ENCODE data around the gene CTNND2.

DNA sequence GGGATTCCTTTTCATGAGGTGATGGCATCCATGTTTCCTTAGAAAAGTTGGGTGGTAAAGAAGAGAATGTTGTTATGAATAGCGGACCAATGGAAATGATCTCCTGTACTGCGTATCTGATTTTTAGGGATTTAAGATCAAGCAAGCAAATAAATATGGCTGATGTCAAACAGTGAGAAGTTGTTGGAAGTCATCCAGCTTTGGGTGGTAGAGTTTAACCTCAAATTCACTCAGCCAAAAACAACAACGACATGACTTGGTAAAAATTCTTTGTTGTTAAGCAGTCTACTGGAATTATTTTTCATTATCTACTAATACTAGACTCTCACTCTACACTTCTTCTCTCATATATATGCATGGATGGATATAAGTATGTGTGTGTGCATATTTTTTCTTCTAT, 426.5 kb downstream of the CTNND2 start:
- no peak for TF ChIP-seq POLR2A (IDR thresholded peaks at IDR 0.05)
- TF ChIP-seq, protein P1, sequence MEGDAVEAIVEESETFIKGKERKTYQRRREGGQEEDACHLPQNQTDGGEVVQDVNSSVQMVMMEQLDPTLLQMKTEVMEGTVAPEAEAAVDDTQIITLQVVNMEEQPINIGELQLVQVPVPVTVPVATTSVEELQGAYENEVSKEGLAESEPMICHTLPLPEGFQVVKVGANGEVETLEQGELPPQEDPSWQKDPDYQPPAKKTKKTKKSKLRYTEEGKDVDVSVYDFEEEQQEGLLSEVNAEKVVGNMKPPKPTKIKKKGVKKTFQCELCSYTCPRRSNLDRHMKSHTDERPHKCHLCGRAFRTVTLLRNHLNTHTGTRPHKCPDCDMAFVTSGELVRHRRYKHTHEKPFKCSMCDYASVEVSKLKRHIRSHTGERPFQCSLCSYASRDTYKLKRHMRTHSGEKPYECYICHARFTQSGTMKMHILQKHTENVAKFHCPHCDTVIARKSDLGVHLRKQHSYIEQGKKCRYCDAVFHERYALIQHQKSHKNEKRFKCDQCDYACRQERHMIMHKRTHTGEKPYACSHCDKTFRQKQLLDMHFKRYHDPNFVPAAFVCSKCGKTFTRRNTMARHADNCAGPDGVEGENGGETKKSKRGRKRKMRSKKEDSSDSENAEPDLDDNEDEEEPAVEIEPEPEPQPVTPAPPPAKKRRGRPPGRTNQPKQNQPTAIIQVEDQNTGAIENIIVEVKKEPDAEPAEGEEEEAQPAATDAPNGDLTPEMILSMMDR (IDR thresholded peaks at IDR 0.05 in 4 of 5, conservative IDR thresholded peaks at IDR 0.05 in 1 of 5): no peak
